GM12872 (cell line): Measurements from ENCODE around the gene SMG9.

ENCODE experiments used
- CTCF ChIP-seq: IDR thresholded peaks from 3 replicates; pipeline ENCODE4 v1.5.1; 2011; ENCODE audit warnings: low read depth, mild to moderate bottlenecking, low read length, moderate library complexity; ENCODE audit not compliant: insufficient read depth

SMG9 gene

GRCh38 chr19:43767818-43768217 lies 13.1 kb upstream of the SMG9 start:
- TF ChIP-seq CTCF, result no peak

- TF ChIP-seq CTCF, result no peak
These were observed 12.6 kb upstream of the SMG9 start for GRCh38 chr19:43767316-43767715.

- no peak for TF ChIP-seq CTCF
These were observed 11.9 kb upstream of the SMG9 start for GRCh38 chr19:43766755-43767043.

DNA sequence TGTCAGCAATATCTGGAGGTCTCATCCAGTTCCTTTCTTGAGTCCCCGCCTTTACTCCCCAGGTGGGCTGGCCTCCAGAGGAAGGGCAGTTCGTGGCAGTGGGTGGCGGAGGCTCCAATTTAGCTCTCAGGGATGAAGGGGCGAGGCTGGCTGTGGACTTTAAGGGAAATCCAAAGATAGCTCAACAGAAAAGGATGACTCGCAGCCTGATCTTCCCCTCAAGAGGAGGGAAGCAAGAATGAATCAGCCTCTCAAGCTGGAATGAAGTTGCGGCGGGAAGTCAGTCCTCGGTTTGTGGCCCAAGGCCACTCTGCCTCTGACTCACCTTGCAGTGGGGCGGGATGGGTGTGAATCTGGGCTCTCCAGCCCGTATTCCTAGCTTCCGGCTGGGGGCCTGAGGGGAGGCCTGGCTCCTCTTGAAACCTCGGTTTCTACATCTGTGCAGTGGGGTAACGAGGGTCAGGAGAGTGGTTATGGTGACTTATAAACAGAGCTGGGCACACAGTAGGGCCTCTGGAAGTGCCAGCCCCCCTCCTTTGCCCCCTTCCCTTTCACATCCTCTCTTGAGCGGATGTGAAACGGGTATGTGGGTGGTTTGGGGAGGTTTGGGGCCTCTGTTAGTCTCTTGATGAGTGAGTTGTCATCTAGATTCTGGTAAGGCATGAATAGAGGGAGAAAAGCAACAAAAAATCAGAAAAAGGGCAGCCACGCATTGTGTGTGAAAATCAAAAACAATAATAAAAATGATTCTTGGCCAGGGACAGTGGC lies 10.5 kb upstream of the SMG9 start:
- no peak for TF ChIP-seq CTCF

DNA sequence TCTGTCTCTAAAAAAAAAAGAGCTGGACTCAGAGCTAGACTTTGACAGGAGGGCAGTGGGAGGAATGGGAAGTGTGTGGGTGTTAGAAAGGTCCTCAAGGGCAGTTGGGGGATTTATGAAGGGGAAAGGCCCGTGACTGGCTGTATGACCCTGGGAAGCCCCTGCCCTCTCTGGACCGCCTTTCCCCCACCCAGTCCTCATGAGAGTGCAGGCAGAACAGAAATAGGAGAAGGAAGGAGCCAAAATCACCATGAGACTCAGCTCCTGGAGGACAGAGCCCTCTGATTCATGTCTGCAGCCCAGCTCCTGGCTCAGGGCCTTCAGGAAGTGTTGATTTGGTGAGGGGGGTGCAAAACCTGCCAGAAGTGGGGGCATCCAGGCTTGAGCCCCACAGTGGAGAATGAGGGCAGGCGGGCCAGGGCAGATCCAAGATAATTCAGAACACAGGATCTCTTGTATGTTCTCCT lies 8.7 kb upstream of the SMG9 start:
- TF ChIP-seq CTCF, result no peak

GRCh38 chr19:43762814-43763213 lies 8.1 kb upstream of the SMG9 start:
- TF ChIP-seq CTCF, result no peak

- TF ChIP-seq CTCF, result no peak
These were observed 6.2 kb upstream of the SMG9 start for GRCh38 chr19:43760941-43761340.

GRCh38 chr19:43759515-43759914 lies 4.8 kb upstream of the SMG9 start:
- TF ChIP-seq CTCF, result peak; percentile 67
